HepG2 (cell line): ENCODE data around the gene SETD2. TPM values are rescaled to one million over a fixed set of nuclear protein-coding genes. Genes with fewer than 3 reads are reported as not detected.

ENCODE experiments used
- ATAC-seq: fragments of 200-7000 bp; cut with Tn5 transposase; 3 replicates; pipeline ENCODE4 v1.9.1; 2020; ENCODE audit warnings: mild to moderate bottlenecking, moderate library complexity
- BruUV-seq: library from RNA; stranded (reverse); fragments of 400-500 nt; replicated peaks from 2 replicates; lab custom pipeline; 2021; lab: Mats Ljungman, UMichigan
- CTCF ChIA-PET: fragments of 300-600 bp; formaldehyde crosslinking; extraction: SDS; loops from one replicate; lab custom pipeline; 2021; ENCODE audit warnings: low total read pairs, inconsistent platforms, low intra/inter-chr PET ratio; lab: Yijun Ruan, JAX
- POLR2A ChIA-PET: fragments of 350-600 bp; sonication (Branson Sonifier 250); formaldehyde crosslinking; loops from one replicate; lab custom pipeline; 2020; ENCODE audit warnings: antibody characterized with exemption, inconsistent platforms; lab: Yijun Ruan, JAX
- DNase-seq: peaks from one replicate; pipeline ENCODE4 v3.0.0-alpha.2; 2015; ENCODE audit warnings: low spot score
- FAIRE-seq: peaks from 3 replicates; lab custom pipeline; 2011; peaks lifted over from hg19 to GRCh38; lab: Jason Lieb, UNC
- H2AFZ ChIP-seq: one replicate; pipeline ENCODE4 v1.6.1; 2011; ENCODE audit warnings: low read length, inconsistent platforms
- H3K27ac ChIP-seq: fragments of 300-600 bp; 3 replicates; pipeline ENCODE4 v1.8.0; 2011; ENCODE audit warnings: mixed run types, mild to moderate bottlenecking, mixed read lengths, low read length, inconsistent platforms; ENCODE audit not compliant: insufficient read depth; ENCODE audit errors: extremely low read length
- H3K27me3 ChIP-seq, 2 experiments: fragments of 200-600 bp in 1 of 2; 2 replicates in 1 of 2; 3 replicates in 1 of 2; pipeline versions ENCODE4 v1.6.0 to v1.8.0; 2011; ENCODE audit warnings: low read length in 2 of 2, mild to moderate bottlenecking in 2 of 2, moderate library complexity in 2 of 2, inconsistent platforms in 1 of 2; ENCODE audit not compliant: insufficient read depth in 2 of 2, control insufficient read depth in 1 of 2
- H3K36me3 ChIP-seq, 2 experiments: fragments of 200-600 bp in 1 of 2; replicated peaks in 1 of 2; 2 replicates in 1 of 2; 3 replicates in 1 of 2; pipeline versions ENCODE4 v1.5.1 to v1.8.0; 2011; ENCODE audit warnings: low read length in 2 of 2, inconsistent platforms in 1 of 2; ENCODE audit not compliant: insufficient read depth in 2 of 2, control insufficient read depth in 1 of 2
- H3K4me1 ChIP-seq: 2 replicates; pipeline ENCODE4 v1.5.1; 2012; ENCODE audit warnings: low read length, inconsistent platforms; ENCODE audit not compliant: insufficient read depth
- H3K4me2 ChIP-seq: 2 replicates; pipeline ENCODE4 v1.6.0; 2011; ENCODE audit warnings: low read depth, low read length, inconsistent platforms
- H3K4me3 ChIP-seq, 3 experiments: fragments of 200-600 bp in 1 of 3; sonication (generic), shearing (Covaris generic) in 1 of 3; replicated peaks in 1 of 3; 2 replicates each; pipeline ENCODE4 v1.5.1; 2011 to 2016; ENCODE audit warnings: low read length in 3 of 3, inconsistent platforms in 2 of 3, low read depth in 2 of 3, mild to moderate bottlenecking in 2 of 3, control low read depth in 1 of 3, mixed read lengths in 1 of 3; ENCODE audit not compliant: insufficient read depth in 1 of 3
- H3K79me2 ChIP-seq: one replicate; pipeline ENCODE4 v1.6.1; 2011; ENCODE audit warnings: low read length, inconsistent platforms; ENCODE audit not compliant: insufficient read depth
- H3K9ac ChIP-seq: 2 replicates; pipeline ENCODE4 v1.6.0; 2011; ENCODE audit warnings: mild to moderate bottlenecking, low read depth, low read length, inconsistent platforms; ENCODE audit not compliant: insufficient read depth
- H3K9me3 ChIP-seq: 2 replicates; pipeline ENCODE4 v1.5.1; 2012; ENCODE audit warnings: mild to moderate bottlenecking, low read length
- H4K20me1 ChIP-seq: 2 replicates; pipeline ENCODE4 v1.6.0; 2011; ENCODE audit warnings: inconsistent platforms, mild to moderate bottlenecking, low read length, moderate library complexity; ENCODE audit not compliant: insufficient read depth
- CEBPB ChIP-seq: IDR thresholded peaks from 2 replicates; pipeline ENCODE4 v1.6.1; 2011; ENCODE audit warnings: low read depth, low read length, improper control_type of control experiment, borderline replicate concordance
- ZFP36 ChIP-seq: fragments of 150-350 bp; IDR thresholded peaks from 2 replicates; pipeline ENCODE4 v1.6.1; 2018; ENCODE audit warnings: borderline replicate concordance, low read length, low read depth; ENCODE audit not compliant: partially characterized antibody
- ZNF503 ChIP-seq: sonication (generic); formaldehyde crosslinking; IDR thresholded peaks from 2 replicates; pipeline ENCODE4 v1.4.0; 2020; ENCODE audit warnings: missing genetic modification reagents
- WGBS: methylation state at CpG from one replicate; pipeline ENCODE4 v1.1.6; 2017; ENCODE audit warnings: low lambda C conversion rate; 5-methylcytosine and 5-hydroxymethylcytosine counted together
- in situ Hi-C: cut with HindIII; loops from 2 replicates; pipeline ENCODE4 v1.10.0; 2017; ENCODE audit warnings: low pct_unique_long_range_greater_than_20kb; ENCODE audit not compliant: extremely low pct_ligation_motif_present
- intact Hi-C: fragments of 100-400 bp; cut with micrococcal nuclease; formaldehyde crosslinking; loops from one replicate; pipeline ENCODE4 v1.10.0; 2022; ENCODE audit not compliant: unreplicated experiment
- polyA plus RNA-seq, 8 experiments: library from polyadenylated mRNA; depleted of rRNA in 3 of 8; stranded (reverse) in 7 of 8; unstranded in 1 of 8; fragments of >200 nt; fragmentation: Illumina TruSeq in 4 of 8; extraction: Trizol in 4 of 8; gene quantifications; 2 replicates each; pipeline versions ENCODE4 v1.2.1 to v1.2.3, GENCODE V29; 2011 to 2016; ENCODE audit warnings: low read depth in 4 of 8, missing spikeins in 1 of 8, mixed read lengths in 1 of 8; ENCODE audit not compliant: insufficient read depth in 1 of 8
- total RNA-seq, 5 experiments: library from RNA; depleted of rRNA; stranded (reverse); fragments of >200 nt; fragmentation: Illumina TruSeq; extraction: Trizol; gene quantifications; 2 replicates each; pipeline ENCODE4 v1.2.3, GENCODE V29; 2016; ENCODE audit warnings: low read depth in 1 of 5

SETD2 gene
- total and polyA plus RNA-seq, 2 of the 13 experiments (the other 11 are each of a cell fraction or from before 2014, with no cell fraction given) = 14.2 to 24.2 TPM

- in situ Hi-C loops (no loop called here), intact Hi-C loops (no loop called here)
- CTCF ChIA-PET = no interaction called here
- Histone ChIP-seq H3K79me2 (no peaks in the 10 kb centered on the region), H3K36me3 (peaks cover 8 to 21% of the 10 kb centered on the region in 2 experiments), H3K4me2 (no peak overlapping the region), H3K9ac (no peak overlapping the region), H3K4me1 (peaks cover 12% of the 10 kb centered on the region), H2AFZ (no peak overlapping the region), H3K9me3 (no peaks in the 10 kb centered on the region), H3K4me3 (no peak overlapping the region), H4K20me1 (no peaks in the 10 kb centered on the region), H3K27ac (no peak overlapping the region), H3K27me3 (no peaks in the 10 kb centered on the region)
- FAIRE-seq = no peak
- BruUV-seq = no TSS peak
- ATAC-seq = no peak
- 90% methylated on average over 10 of the region's 16 CpGs for WGBS
- TF ChIP-seq ZNF503 (CRISPR knock-in tag) = no peak
- no peak for DNase-seq
- POLR2A ChIA-PET = interaction anchor here (0.6 kb wide), 1 partner anchor 26 kb away, joined by 3 read pairs; no protein-coding TSS in a partner anchor
Observed at GRCh38 chr3:47001731-47002170, 162.2 kb downstream of the SETD2 start.

DNA sequence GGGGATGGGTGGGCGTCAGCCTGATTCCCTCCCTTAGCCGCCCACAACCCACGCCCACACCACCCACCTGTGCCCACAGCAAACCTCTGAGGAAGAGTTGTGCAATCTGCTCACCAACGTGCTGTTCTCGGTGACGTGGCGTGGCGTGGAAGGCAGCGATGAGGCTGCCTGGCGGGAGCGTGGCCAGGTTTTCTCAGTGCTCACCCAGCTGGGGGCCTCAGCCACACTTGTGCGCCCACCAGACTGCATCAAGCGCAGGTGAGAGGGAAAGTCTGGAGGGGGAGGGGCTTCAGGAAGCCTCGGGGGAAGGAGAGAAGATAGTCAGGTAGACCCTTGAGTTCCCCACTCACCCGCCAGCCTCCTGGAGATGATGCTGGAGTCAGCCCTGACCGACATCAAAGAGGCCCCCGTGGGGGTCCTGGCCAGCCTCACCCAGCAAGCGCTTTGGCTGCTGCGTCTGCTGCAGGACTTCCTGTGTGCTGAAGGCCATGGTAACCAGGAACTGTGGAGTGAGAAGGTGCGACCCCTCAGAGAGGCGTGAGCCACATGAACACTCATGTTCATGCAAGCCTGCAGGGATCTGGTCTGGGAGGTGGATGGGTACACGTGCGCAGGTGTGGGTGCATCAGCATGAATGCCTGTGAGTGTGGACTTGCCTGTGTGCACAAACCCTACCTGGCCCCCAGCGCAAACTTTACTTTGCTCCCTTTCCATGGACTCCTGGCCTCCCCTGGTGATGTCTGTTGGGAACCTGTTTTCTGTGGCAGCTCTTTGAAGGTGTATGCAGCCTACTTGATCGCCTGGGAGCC lies 162.8 kb downstream of the SETD2 start:
- in situ Hi-C loops (no loop called here), intact Hi-C loops (no loop called here)
- Histone ChIP-seq H3K4me3 (no peak overlapping the region), H3K27ac (no peak overlapping the region), H3K79me2 (no peaks in the 10 kb centered on the region), H4K20me1 (no peaks in the 10 kb centered on the region), H2AFZ (no peak overlapping the region), H3K9ac (no peak overlapping the region), H3K9me3 (no peaks in the 10 kb centered on the region), H3K4me1 (peaks cover 12% of the 10 kb centered on the region), H3K36me3 (peaks cover 6 to 15% of the 10 kb centered on the region in 2 experiments), H3K27me3 (no peaks in the 10 kb centered on the region), H3K4me2 (no peak overlapping the region)
- WGBS = 90% methylated on average over 17 of the region's 25 CpGs
- TF ChIP-seq CEBPB (peak; percentile 39; the same call in 1 of the 2 replicates), ZFP36 (no peak)
- BruUV-seq = no TSS peak
- no peak for FAIRE-seq
- POLR2A ChIA-PET = no interaction called here
- CTCF ChIA-PET = no interaction called here
- no peak for DNase-seq
- ATAC-seq = no peak
